HG03457 (cell line): ENCODE results near the gene NONO.
A peak's percentile ranks its signal among the peaks of the same experiment; 100 is the strongest.
"Not testable (repeated sequence)": the region's sequence is repeated elsewhere in the genome, so short reads cannot be mapped to it uniquely, and the experiment has no call there.

Source experiments
- ATAC-seq: cut with Tn5 transposase; IDR thresholded peaks from one replicate; pipeline ENCODE4 v1.9.1; 2021; ENCODE audit warnings: moderate number of reproducible peaks; ENCODE audit not compliant: unreplicated experiment

NONO gene

GRCh38 chrX:71283403-71284143 is at the start of gene NONO:
NONO (plus strand) TSS chrX:71283635; CDS start chrX:71290638, 7,003 bp downstream.
- peak; percentile 70 for ATAC-seq

- no peak for ATAC-seq
Measured at GRCh38 chrX:71235482-71235881, 48.0 kb upstream of the NONO start.

DNA sequence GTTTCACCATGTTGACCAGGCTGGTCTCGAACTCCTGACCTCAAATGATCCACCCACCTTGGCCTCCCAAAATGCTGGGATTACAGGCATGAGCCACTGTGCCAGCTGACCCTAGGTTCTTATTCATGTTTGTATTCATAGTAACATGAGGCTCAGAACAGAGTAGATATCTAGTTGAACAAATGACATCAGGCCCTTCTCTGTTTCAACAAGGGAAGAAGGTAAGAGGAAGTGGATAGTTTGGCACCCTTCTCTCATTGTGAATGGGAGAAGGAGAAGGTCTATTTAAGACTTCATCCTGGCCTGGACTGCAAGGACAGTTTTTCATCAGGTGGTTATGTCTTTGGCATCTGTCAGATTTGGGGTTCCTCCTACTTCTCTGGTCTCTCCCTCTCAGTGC is 46.6 kb upstream of the NONO start:
- ATAC-seq, result no peak

GRCh38 chrX:71239781-71240180 is 43.7 kb upstream of the NONO start:
- no peak for ATAC-seq

DNA sequence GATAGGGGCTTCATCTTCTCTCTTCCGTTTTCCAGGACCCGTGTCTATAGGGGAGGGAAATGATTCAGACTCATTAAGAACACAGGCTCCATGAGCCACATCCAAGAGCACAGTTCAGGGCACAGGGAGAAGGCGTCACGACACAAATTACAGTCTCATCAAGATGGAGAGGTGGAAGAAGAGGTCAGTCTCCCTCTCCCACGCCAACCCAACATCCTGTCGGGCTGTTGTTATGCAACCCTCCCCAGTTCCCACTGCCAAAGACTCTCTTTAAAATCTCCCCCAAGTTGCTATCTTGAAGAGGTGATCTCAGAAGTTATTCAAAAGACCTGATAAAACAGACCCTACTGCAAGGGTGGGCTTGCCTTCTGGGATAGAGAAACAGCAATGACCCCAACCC is 42.1 kb upstream of the NONO start:
- no peak for ATAC-seq

GRCh38 chrX:71244359-71245128 is 38.9 kb upstream of the NONO start:
- ATAC-seq, result no peak

- no peak for ATAC-seq
Measured at GRCh38 chrX:71245159-71245558, 38.3 kb upstream of the NONO start.

GRCh38 chrX:71250841-71251240 is 32.6 kb upstream of the NONO start:
- no peak for ATAC-seq

DNA sequence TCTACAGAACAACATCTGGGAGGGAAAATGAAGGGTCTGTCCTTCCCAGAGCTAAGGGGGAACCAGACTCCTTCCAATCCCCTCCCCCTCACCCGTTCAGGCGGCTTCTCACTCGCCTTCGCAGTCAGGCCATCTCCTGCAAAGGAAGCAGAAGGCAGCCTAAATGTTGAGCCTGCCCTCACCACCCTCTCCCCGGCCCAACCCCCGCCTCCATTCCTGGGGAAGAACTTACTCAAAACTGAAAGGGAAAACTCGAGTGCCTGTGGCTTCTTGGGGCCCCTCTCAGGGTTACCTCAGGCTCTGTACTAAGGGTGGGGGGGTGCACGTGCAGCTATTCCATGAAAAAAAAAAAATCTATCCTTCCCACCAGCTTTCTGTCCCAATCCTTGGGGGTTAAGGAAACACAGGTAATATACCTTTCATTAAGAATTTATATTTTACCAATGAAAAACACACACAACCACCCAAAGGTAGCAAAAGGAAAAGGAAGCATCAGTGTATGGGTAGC is 31.9 kb upstream of the NONO start:
- ATAC-seq, result no peak

GRCh38 chrX:71252221-71252620 is 31.2 kb upstream of the NONO start:
- no peak for ATAC-seq

DNA sequence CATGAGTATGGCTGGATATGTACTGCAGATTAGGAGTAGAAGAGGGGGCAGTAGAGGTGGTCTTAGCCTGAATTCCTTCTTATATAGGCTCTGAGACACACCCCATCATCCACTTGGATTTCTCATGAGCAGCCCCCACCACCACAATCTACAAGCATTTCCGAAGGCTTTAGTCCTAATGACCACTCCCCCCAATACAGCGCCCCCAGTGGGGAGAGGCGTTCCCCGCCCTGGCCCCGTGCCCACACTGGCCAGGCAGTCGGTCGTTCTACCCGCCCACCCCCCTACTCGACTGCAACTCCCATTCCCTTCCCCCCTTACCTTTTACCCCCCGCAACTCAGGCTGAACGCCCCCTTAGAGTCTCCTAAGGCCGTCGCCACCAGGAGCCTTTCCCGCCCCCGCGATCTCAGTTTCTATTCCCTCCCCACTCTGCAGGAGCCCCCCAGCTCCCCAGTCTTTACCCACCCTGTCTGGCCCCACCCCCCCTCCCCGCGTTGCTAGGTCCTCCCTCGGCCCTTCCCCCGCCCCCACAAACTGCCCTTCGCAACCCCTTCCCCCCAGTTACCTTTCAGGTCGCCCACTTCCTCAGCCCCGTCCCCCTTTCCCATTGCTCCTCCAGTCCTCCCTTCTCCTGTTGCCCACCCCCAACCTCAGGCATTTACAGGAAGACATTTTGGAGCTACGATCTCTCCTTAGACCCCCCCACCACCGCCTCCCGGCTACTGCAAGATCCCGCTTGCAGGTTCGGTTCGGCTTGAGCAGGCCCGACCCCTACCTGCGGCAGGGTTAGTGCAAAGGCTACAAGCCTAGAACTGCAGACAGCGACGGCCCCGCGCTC is 30.0 kb upstream of the NONO start:
- ATAC-seq, result no peak

DNA sequence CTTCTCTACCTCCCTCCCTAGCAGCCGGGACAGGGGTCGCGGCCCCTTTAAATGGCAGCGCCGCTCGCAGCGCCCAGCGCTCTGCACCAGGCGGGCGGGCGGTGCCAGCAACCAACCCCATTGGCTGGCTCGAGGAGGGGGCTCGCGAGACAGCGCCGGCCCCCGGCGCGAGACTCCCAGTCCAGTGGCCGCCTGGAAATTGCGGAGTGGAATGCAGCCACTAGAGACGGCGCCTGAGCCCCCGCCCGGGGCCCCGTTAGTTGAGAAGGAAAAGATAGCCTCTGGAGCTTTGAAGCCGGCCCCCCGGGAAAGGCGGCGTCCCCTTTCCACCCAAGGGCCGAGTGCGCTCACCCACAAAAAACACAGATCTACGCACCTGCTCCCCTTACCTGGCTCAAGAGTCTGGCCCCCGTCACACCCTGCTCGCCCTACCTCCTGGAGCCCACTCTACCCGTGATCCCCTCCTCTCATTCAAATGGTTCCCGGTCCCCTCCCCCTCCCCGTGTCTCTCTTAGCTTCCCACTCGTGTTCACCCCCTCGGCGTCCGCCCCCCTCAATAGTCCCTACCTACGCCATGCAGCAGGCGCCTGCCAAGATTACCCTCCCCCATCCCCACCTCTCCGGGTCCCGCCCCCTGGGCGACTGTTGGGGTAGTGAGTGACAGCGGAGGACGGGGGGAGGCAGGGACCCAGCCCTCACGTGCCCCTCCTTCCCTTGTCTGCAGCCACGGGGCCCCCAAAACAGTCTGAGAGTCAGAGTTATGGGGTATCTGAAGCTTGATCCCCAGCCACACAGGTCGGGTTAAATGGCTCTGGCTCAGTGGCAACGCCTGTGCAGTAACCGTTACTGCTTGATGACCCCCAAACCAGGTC is 29.1 kb upstream of the NONO start, which contains the start of gene ZMYM3:
Gene ZMYM3 (minus strand): TSS at position 49 of the 872 bp plus-strand sequence. CDS start 885 bp downstream, outside the sequence.
- peak; percentile 57 for ATAC-seq

GRCh38 chrX:71256051-71256450 is 27.4 kb upstream of the NONO start:
- no peak for ATAC-seq

- ATAC-seq, result no peak
Measured at GRCh38 chrX:71256856-71257255, 26.6 kb upstream of the NONO start.

- not testable (repeated sequence) for ATAC-seq
Measured at GRCh38 chrX:71268624-71269023, 14.8 kb upstream of the NONO start.

DNA sequence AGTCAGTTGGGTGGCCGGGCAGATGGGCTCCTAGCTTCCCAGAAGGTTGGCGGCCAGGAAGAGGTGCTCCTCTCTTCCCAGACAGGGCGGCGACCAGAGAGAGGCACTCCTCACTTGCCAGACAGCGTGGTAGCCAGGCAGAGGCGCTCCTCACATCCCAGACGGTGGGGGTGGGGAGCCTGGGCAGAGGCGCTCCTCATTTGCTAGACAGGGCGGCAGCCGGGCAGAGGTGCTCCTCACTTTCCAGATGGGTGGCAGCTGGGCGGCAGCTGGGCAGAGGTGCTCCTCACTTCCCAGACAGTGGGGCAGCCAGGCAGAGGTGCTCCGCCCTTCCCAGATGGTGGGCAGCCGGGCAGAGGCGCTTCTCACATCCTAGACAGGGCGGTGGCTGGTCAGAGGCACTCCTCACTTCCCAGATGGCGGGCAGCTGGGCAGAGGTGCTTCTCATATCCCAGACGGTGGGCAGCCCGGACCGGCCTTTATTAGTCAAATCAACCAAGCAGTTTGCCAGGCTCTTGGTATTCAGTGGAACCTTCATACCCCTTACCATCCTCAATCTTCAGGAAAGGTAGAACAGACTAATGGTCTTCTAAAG is 13.5 kb upstream of the NONO start:
- ATAC-seq, result no peak

DNA sequence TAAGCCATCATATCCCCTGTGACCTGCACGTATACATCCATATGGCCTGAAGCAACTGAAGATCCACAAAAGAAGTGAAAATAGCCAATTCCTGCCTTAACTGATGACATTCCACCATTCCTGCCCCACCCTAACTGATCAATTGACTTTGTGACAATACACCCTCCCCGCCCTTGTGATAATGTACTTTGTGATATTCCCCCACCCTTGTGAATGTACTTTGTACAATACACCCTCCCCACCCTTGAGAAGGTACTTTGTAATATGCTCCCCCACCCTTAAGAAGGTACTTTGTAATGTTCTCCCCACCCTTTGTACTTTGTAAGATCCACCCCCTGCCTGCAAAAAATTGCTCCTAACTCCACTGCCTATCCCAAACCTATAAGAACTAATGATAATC is 11.1 kb upstream of the NONO start:
- not testable (repeated sequence) for ATAC-seq

DNA sequence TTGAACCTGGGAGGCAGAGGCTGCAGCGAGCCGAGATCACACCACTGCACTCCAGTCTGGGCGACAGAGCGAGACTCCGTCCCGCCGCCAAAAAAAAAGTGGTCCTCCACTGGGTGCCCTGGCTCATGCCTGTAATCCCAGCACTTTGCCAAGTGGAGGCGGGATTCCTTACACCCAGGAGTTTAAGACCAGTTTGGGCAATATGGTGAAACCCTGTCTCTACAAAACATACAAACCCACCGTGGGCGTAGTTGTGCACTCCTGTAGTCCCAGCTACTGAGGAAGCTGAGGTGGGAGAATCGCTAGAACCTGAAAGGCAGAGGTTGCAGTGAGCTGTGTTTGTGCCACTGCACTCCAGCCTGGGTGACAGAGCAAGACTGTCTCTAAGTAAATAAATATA is 2.1 kb upstream of the NONO start:
- not testable (repeated sequence) for ATAC-seq

GRCh38 chrX:71282514-71283402 is 677 bp upstream of the NONO start:
- ATAC-seq, result peak; percentile 19
